Measurements from ENCODE around the gene FDPS. TPM values are rescaled to one million over a fixed set of nuclear protein-coding genes. Genes with fewer than 3 reads are reported as not detected.
A peak's percentile ranks its signal among the peaks of the same experiment; 100 is the strongest.

Gene FDPS
- 265 TPM for total RNA-seq (ENCODE audit: unreplicated experiment)
- long read RNA-seq, transcript FDPS-203 (10 exons, 1,256 nt), result major isoform, 67 of 186 reads
- long read RNA-seq, transcript FDPS-202 (11 exons, 1,431 nt), result minor isoform, 5 of 186 reads
- long read RNA-seq, transcript FDPS-206 (10 exons, 1,178 nt), result minor isoform, 53 of 186 reads
- long read RNA-seq, transcript FDPS-221 (10 exons, 1,198 nt), result minor isoform, 11 of 186 reads
- long read RNA-seq, partial matches to known transcripts, result 8 of 186 reads
- long read RNA-seq, other reads (novel, unspliced or antisense), result 37 of 186 reads

GRCh38 chr1:155308493-155309422 is at the start of gene FDPS:
TSS of gene FDPS (plus strand) at chr1:155308866. CDS start at chr1:155309790, 924 bp downstream.
- Mint-ChIP-seq H3K4me1 (ENCODE audit: low read depth, unreplicated experiment) (peaks cover 8% of the 10 kb centered on the region), H3K36me3 (ENCODE audit: unreplicated experiment) (no peaks in the 10 kb centered on the region), H3K27me3 (ENCODE audit: unreplicated experiment) (peaks cover 24% of the 10 kb centered on the region), H3K4me3 (ENCODE audit: unreplicated experiment) (peak within 1 kb of the TSS; percentile 98), H3K27ac (ENCODE audit: unreplicated experiment) (peak within 1 kb of the TSS; percentile 81), H3K9me3 (ENCODE audit: unreplicated experiment) (peaks cover 15% of the 10 kb centered on the region)
- DNase-seq, result peak; percentile 93
- peak; percentile 11 for TF ChIP-seq CTCF (IDR thresholded peaks at IDR 0.05; ENCODE audit: partially characterized antibody, unreplicated experiment)

DNA sequence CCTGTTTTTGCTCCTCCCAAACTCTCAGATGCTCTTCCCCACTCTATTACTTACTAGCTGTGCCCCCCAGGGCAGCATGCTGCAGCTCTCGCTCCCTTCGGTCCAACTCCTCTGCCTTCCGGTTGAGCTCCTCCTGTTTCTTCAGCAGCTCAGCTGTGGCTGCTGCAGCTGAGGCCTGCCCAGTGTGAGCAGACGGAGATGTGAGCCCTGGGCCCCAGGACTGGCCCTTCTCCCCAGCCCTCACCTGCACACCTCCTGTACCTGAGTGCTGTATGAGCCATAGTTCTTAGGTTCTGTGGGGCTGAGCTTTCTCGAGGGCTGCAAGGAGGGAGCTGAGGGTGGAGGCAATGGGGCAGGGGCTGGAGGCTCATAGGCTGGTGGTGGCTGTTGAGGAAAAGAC is 48.4 kb upstream of the FDPS start:
- Mint-ChIP-seq H3K27me3 (ENCODE audit: unreplicated experiment) (peaks cover 15% of the 10 kb centered on the region), H3K9me3 (ENCODE audit: unreplicated experiment) (peaks cover 21% of the 10 kb centered on the region), H3K36me3 (ENCODE audit: unreplicated experiment) (peaks cover 17% of the 10 kb centered on the region)

DNA sequence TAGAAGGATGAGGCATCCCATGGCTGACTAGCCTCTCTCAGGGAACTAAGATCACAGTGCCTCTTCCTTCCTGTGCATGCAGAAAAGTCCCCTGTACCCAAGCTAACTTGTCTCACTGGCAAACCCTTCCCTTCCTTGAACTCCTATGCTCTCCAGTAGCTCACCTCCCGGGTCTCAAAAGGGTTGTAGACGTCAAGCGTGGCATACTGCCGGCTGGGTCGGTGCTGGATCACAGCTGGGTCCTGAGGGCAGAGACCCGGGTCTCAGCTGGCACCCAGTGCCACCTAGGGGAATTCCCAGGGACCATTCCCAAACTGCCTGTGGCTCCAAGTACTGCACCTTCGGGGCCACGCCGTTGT is 47.2 kb upstream of the FDPS start:
- TF ChIP-seq CTCF (IDR thresholded peaks at IDR 0.05; ENCODE audit: partially characterized antibody, unreplicated experiment), result peak; percentile 17
- Mint-ChIP-seq H3K27ac (ENCODE audit: unreplicated experiment) (peak overlapping the region; percentile 84), H3K9me3 (ENCODE audit: unreplicated experiment) (peaks cover 19% of the 10 kb centered on the region), H3K27me3 (ENCODE audit: unreplicated experiment) (peaks cover 13% of the 10 kb centered on the region), H3K4me3 (ENCODE audit: unreplicated experiment) (peak overlapping the region; percentile 97), H3K36me3 (ENCODE audit: unreplicated experiment) (peaks cover 16% of the 10 kb centered on the region), H3K4me1 (ENCODE audit: low read depth, unreplicated experiment) (peaks cover 19% of the 10 kb centered on the region)
- no peak for DNase-seq

More for the DNA sequence above, 48.4 kb upstream of the FDPS start:
- Mint-ChIP-seq H3K27ac (ENCODE audit: unreplicated experiment) (no peak overlapping the region), H3K4me3 (ENCODE audit: unreplicated experiment) (peak overlapping the region; percentile 57), H3K4me1 (ENCODE audit: low read depth, unreplicated experiment) (peaks cover 23% of the 10 kb centered on the region)
- no peak for TF ChIP-seq CTCF (IDR thresholded peaks at IDR 0.05; ENCODE audit: partially characterized antibody, unreplicated experiment)
- DNase-seq, result no peak

DNA sequence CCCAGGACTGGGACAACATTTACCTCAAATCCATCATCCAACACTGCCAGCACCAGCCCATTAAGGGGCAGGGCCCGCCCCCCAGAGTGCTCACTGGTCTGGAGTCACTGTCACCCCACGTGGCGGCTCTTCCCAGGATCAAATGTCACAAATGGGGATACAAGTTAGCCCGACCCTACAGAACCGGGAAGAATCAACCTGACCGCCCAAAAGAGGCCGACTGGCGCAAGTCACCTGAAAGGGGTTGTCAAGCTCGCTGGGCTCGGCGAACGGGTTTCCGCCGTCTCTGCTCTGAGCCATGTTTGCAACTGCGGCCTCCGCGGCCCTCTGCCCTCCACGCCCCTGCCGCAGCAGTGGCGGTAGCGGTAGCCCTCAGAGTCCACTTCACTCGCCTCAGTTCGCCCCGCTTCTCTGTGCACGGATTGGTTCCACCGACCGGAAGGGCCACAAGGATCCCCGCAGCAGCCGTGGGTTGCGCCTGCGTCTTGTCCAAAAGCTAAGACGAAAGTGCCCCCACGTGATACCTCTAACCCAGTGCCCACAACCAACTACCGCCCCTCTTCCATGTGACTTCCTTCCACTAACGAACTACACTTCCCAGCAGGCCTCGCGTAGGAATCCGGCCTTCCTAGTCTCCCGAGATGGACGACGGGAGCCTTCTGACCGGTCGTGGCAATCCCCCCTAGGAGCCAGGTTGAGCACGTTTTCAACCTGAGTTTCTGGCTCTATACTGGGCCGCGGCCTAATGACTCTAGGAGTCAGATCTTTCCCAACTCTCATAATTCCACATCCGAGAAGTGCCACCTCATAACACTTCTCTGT is 46.6 kb upstream of the FDPS start, which contains the start of gene SCAMP3:
Gene SCAMP3, minus strand, starts transcription at position 509 of the 822 bp plus-strand sequence. Its CDS starts 209 bp downstream, at position 300.
- peak within 1 kb of the TSS; percentile 84 for H3K27ac Mint-ChIP-seq (ENCODE audit: unreplicated experiment)
- peaks cover 10% of the 10 kb centered on the region for H3K36me3 Mint-ChIP-seq (ENCODE audit: unreplicated experiment)
- no peak for TF ChIP-seq CTCF (IDR thresholded peaks at IDR 0.05; ENCODE audit: partially characterized antibody, unreplicated experiment)
- DNase-seq, result peak; percentile 85
- H3K27me3 Mint-ChIP-seq (ENCODE audit: unreplicated experiment), result peaks cover 12% of the 10 kb centered on the region
- peak within 1 kb of the TSS; percentile 97 for H3K4me3 Mint-ChIP-seq (ENCODE audit: unreplicated experiment)
- peaks cover 13% of the 10 kb centered on the region for H3K4me1 Mint-ChIP-seq (ENCODE audit: low read depth, unreplicated experiment)
- peaks cover 13% of the 10 kb centered on the region for H3K9me3 Mint-ChIP-seq (ENCODE audit: unreplicated experiment)
